ENCODE data around the gene MYCN.
"Not testable (repeated sequence)": the region's sequence is repeated elsewhere in the genome, so short reads cannot be mapped to it uniquely, and the experiment has no call there.

The MYCN gene

DNA sequence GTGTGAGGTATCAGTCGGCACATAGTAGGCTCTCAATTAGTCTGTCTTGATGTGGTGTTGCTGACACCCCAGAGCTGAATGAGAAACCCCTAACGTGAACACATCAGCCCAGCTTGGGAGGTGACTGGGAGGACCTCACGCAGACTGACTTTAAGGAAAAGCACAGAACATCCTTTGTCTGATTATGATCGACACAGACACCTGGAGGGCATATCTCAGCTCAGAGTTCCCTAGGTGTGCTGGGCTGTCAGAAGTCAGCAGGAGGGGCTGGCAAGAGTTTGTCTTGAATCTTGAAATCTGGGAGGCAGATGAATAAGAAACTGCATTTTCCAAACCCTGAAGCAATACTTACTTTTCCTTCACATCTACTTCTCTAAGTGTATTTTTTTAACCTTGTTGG is 16.8 kb upstream of the MYCN start:
- CTCF ChIA-PET = interaction anchor here (0.6 to 1.2 kb wide), 2 partner anchors 286 to 668 kb away, joined by 3 to 4 read pairs; no protein-coding TSS in a partner anchor
- POLR2A ChIA-PET (ENCODE audit: low non-redundant PET) = no interaction called here
- TF ChIP-seq, protein P1, sequence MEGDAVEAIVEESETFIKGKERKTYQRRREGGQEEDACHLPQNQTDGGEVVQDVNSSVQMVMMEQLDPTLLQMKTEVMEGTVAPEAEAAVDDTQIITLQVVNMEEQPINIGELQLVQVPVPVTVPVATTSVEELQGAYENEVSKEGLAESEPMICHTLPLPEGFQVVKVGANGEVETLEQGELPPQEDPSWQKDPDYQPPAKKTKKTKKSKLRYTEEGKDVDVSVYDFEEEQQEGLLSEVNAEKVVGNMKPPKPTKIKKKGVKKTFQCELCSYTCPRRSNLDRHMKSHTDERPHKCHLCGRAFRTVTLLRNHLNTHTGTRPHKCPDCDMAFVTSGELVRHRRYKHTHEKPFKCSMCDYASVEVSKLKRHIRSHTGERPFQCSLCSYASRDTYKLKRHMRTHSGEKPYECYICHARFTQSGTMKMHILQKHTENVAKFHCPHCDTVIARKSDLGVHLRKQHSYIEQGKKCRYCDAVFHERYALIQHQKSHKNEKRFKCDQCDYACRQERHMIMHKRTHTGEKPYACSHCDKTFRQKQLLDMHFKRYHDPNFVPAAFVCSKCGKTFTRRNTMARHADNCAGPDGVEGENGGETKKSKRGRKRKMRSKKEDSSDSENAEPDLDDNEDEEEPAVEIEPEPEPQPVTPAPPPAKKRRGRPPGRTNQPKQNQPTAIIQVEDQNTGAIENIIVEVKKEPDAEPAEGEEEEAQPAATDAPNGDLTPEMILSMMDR (conservative IDR thresholded peaks at IDR 0.05; ENCODE audit: low read depth) = no peak
- H3K27ac ChIP-seq = no peak overlapping the region
- no peak for DNase-seq (ENCODE audit: low spot score)

DNA sequence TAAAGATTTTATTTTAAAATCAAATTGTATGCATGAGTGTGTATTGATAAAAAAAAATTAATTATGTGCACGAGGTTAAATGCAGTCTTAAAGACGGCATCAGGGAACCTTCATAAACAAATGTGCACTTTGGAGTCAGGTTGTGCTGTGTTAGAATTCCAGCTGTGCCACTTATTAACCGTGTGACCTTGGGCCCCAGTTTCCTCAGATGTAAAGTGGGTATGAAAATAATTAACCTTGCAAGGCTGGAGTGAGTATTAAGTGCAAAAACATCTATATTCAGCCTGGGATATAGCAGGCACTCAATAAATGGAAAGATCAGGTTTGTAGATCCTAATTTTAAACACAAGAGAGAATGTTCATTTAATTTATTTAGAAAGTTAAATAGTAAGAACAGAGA is 14.5 kb upstream of the MYCN start:
- TF ChIP-seq, protein P1 (conservative IDR thresholded peaks at IDR 0.05; ENCODE audit: low read depth) = no peak
- POLR2A ChIA-PET (ENCODE audit: low non-redundant PET) = no interaction called here
- no peak for DNase-seq (ENCODE audit: low spot score)
- CTCF ChIA-PET = no interaction called here
- no peak overlapping the region for H3K27ac ChIP-seq

DNA sequence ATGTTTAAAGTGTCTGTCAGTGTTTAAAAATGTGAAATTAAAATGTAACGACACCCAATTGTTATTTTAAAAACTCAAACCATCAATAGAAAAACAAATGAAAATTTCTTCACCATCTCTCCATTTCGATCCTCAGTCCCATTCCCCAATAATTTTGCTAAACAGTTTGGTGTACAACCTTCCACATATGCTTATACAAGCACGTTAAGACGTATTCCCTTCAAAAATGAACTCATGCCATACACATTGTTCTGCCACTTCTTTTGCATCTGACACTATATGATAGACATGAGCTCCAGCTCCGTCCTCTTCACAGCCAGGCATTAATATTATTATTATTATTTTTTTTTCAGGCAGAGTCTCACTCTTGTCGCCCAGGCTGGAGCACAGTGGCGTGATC is 14.1 kb upstream of the MYCN start:
- no peak for DNase-seq (ENCODE audit: low spot score)
- POLR2A ChIA-PET (ENCODE audit: low non-redundant PET) = no interaction called here
- CTCF ChIA-PET = no interaction called here
- H3K27ac ChIP-seq = no peak overlapping the region
- TF ChIP-seq, protein P1 (conservative IDR thresholded peaks at IDR 0.05; ENCODE audit: low read depth) = no peak

DNA sequence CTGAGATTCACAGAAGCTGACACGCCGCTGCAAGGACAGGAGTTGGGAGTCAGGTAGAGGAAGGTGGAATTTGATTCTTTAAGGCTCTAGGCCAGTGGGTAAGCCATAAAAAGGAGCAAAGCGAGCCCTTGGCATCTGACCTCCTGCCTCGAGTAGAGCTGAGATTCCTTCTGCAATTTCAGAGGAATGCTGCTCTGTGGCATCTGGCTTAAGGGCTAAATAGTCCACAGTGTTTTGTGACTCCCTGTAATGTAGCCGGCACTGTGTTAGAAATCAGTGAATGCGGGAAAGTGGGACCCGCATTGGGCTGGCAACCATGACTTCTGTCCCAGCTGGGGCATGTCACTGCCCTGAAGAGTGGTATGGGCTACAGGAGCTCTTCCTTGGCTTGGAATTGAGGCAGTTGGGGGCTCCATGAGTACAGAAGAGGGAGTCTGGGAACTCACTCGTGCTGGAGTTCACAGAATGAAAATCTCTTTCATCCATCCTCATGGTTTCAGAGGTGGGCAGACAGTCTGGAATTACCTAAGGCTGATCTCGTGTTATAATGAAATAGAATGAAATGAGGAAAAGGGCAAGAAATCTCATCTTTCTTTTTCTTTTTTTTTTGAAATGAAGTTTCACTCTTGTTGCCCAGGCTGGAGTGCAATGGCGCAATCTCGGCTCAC is 12.7 kb upstream of the MYCN start:
- POLR2A ChIA-PET (ENCODE audit: low non-redundant PET) = no interaction called here
- no peak overlapping the region for H3K27ac ChIP-seq
- no peak for DNase-seq (ENCODE audit: low spot score)
- CTCF ChIA-PET = interaction anchor here (0.7 kb wide), 1 partner anchor 829 kb away, joined by 4 read pairs; no protein-coding TSS in a partner anchor
- TF ChIP-seq, protein P1 (conservative IDR thresholded peaks at IDR 0.05; ENCODE audit: low read depth) = no peak

DNA sequence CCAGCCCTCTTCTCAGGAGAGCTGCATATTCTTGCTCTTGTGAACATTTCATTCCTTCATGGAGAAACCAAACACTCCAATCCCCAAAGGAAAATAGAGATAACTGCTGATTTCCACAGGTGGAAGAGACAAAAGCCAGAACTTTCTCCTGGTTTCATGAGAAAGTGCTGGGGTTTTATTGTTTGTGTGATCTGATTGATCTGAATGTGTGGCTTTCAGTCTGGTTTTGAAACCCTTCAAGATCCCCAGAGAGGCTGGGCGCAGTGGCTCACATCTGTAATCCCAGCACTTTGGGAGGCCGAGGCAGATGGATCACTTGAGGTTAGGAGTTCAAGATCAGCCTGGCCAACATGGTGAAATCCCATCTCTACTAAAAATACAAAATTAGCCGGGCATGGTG is 11.3 kb upstream of the MYCN start:
- DNase-seq (ENCODE audit: low spot score); CTCF ChIA-PET; H3K27ac ChIP-seq; POLR2A ChIA-PET (ENCODE audit: low non-redundant PET): not testable (repeated sequence)

DNA sequence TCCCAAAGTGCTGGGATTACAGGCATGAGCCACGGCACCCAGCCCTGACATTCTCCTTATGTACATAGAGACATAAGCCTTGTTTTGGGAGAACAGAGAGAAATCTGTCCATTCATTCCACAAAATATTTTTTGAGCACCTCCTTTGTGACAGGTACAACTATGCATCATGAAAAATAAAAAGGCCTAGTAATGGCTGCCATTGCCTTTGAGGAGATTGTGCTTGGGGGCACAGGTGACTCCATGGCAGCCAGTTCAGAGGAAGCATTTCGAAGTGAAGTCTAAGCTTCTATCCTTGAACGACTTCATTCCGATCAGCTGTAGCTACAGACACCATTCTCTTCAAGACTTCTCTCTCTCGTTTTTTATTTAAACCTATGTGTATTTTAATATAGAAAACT is 10.5 kb upstream of the MYCN start:
- no peak for DNase-seq (ENCODE audit: low spot score)
- CTCF ChIA-PET = no interaction called here
- TF ChIP-seq, protein P1 (conservative IDR thresholded peaks at IDR 0.05; ENCODE audit: low read depth) = no peak
- H3K27ac ChIP-seq = no peak overlapping the region
- POLR2A ChIA-PET (ENCODE audit: low non-redundant PET) = no interaction called here

DNA sequence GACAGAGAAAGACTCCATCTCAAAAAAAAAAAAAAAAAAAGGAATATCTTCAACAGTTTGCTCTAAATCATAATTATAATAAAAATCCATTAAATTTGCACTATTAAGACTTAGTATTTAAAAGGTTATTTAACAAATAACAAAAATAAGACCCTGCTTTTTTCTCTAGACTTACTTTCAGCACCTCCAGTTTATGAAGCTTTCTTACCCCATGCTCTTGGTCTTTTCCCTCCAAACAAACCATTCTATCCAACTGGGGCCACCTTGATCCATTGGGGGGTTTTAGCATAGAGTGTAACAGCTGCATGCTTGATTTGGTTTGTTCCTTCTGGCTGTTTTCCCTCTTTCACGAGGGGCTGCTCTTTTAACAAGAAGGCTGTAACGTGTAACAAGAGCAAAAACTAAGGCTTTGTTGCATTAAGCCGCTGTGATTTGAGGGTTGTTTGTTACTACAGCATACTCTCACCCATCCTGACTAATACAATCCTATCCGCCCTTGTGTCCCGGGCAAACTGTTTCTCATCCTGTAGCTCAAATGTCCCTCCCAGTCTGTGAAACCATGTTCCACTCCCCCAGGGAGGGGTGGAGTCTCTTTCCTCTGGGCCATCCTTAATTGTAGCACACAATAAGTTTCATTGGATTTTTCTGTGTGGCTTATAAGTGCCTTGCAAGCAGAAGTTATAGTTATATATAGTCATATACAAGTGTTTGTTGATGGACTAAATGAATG is 9.6 kb upstream of the MYCN start:
- no peak for DNase-seq (ENCODE audit: low spot score)
- TF ChIP-seq, protein P1 (conservative IDR thresholded peaks at IDR 0.05; ENCODE audit: low read depth) = no peak
- no peak overlapping the region for H3K27ac ChIP-seq
- CTCF ChIA-PET = no interaction called here
- POLR2A ChIA-PET (ENCODE audit: low non-redundant PET) = no interaction called here

Measured in RWPE1 (cell line).